MM.1S (cell line): ENCODE results near the gene DCST2.

Experiments
- DNase-seq: peaks from one replicate; pipeline ENCODE4 v3.0.0-alpha.2; 2015
- H2AFZ ChIP-seq: fragments of 300-600 bp; sonication (generic); 2 replicates; pipeline ENCODE4 v1.6.0; 2016; ENCODE audit warnings: antibody characterized with exemption, low read length
- H3F3A ChIP-seq: fragments of 300-600 bp; sonication (generic); 2 replicates; pipeline ENCODE4 v1.6.1; 2016; ENCODE audit warnings: mild to moderate bottlenecking, antibody characterized with exemption, low read length, moderate library complexity, mixed read lengths; ENCODE audit not compliant: insufficient read depth
- H3K27ac ChIP-seq: fragments of 300-600 bp; sonication (generic); 2 replicates; pipeline ENCODE4 v1.5.1; 2016; ENCODE audit warnings: mild to moderate bottlenecking, low read length
- H3K27me3 ChIP-seq: fragments of 300-600 bp; sonication (generic); replicated peaks from 2 replicates; pipeline ENCODE4 v1.6.0; 2016; ENCODE audit warnings: low read length; ENCODE audit not compliant: insufficient read depth
- H3K36me3 ChIP-seq: fragments of 300-600 bp; sonication (generic); replicated peaks from 2 replicates; pipeline ENCODE4 v1.6.1; 2016; ENCODE audit warnings: mild to moderate bottlenecking, low read length, mixed read lengths; ENCODE audit not compliant: insufficient read depth
- H3K4me1 ChIP-seq: fragments of 300-600 bp; sonication (generic); 2 replicates; pipeline ENCODE4 v1.6.1; 2016; ENCODE audit warnings: low read length, mixed read lengths
- H3K4me2 ChIP-seq: fragments of 300-600 bp; sonication (generic); 2 replicates; pipeline ENCODE4 v1.6.0; 2016; ENCODE audit warnings: low read depth, low read length
- H3K4me3 ChIP-seq: fragments of 300-600 bp; sonication (generic); 2 replicates; pipeline ENCODE4 v1.5.1; 2016; ENCODE audit warnings: low read length, mixed read lengths
- H3K79me2 ChIP-seq: fragments of 300-600 bp; sonication (generic); 2 replicates; pipeline ENCODE4 v1.6.1; 2016; ENCODE audit warnings: mixed run types, low read length, mixed read lengths
- H3K9ac ChIP-seq: fragments of 300-600 bp; sonication (generic); 2 replicates; pipeline ENCODE4 v1.6.1; 2016; ENCODE audit warnings: low read length, mixed read lengths
- H3K9me2 ChIP-seq: fragments of 300-600 bp; sonication (generic); replicated peaks from 2 replicates; pipeline ENCODE4 v1.6.1; 2016; ENCODE audit warnings: mild to moderate bottlenecking, low read length, mixed read lengths; ENCODE audit not compliant: insufficient read depth
- H3K9me3 ChIP-seq: fragments of 300-600 bp; sonication (generic); replicated peaks from 2 replicates; pipeline ENCODE4 v1.6.1; 2016; ENCODE audit warnings: mild to moderate bottlenecking, low read length, mixed read lengths; ENCODE audit not compliant: insufficient read depth
- H4K20me1 ChIP-seq: fragments of 300-600 bp; sonication (generic); 2 replicates; pipeline ENCODE4 v1.6.1; 2016; ENCODE audit warnings: mild to moderate bottlenecking, low read length, moderate library complexity, mixed read lengths; ENCODE audit not compliant: insufficient read depth
- EZH2 ChIP-seq: fragments of 300-600 bp; sonication (generic); optimal IDR thresholded peaks from 2 replicates; pipeline ENCODE3; 2017; ENCODE audit warnings: low read depth, mild to moderate bottlenecking, antibody characterized with exemption, low read length, mixed read lengths
- EZH2phosphoT487 ChIP-seq: fragments of 300-600 bp; sonication (generic); IDR thresholded peaks from 2 replicates; pipeline ENCODE4 v1.6.1; 2018; ENCODE audit warnings: antibody characterized with exemption, low read length
- TF ChIP-seq, protein P1 (sequence below): fragments of 300-600 bp; sonication (generic); IDR thresholded peaks from 2 replicates; pipeline ENCODE4 v1.5.1; 2016; ENCODE audit warnings: antibody characterized with exemption, low read length, mixed read lengths

Gene DCST2

DNA sequence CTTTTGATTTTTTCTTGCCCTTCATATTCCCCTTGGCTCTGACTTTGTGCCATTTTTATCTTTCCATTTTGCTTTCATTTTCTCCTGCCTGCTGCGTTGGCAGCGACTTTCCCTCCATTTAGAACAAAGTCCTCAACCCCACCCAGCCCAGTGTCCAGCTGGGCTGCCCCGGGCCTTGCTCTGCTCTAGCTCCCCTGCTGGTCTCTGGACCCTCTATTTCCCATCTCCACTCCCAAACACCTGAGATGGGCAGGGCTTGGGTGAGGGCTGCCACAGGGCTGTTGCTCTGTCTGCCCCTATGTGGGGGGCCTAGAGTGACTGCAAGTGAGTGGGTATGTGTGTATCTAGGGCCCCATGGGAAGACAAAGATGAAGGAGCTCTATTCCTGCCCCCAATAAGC, 10.2 kb upstream of the DCST2 start:
- no peak for DNase-seq
- H3K4me1 ChIP-seq: peaks cover 31% of the 10 kb centered on the region
- TF ChIP-seq EZH2 (no peak), EZH2phosphoT487 (no peak)
- TF ChIP-seq, protein P1, sequence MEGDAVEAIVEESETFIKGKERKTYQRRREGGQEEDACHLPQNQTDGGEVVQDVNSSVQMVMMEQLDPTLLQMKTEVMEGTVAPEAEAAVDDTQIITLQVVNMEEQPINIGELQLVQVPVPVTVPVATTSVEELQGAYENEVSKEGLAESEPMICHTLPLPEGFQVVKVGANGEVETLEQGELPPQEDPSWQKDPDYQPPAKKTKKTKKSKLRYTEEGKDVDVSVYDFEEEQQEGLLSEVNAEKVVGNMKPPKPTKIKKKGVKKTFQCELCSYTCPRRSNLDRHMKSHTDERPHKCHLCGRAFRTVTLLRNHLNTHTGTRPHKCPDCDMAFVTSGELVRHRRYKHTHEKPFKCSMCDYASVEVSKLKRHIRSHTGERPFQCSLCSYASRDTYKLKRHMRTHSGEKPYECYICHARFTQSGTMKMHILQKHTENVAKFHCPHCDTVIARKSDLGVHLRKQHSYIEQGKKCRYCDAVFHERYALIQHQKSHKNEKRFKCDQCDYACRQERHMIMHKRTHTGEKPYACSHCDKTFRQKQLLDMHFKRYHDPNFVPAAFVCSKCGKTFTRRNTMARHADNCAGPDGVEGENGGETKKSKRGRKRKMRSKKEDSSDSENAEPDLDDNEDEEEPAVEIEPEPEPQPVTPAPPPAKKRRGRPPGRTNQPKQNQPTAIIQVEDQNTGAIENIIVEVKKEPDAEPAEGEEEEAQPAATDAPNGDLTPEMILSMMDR: no peak; the same call in 1 of the 2 replicates
- peak overlapping the region; percentile 64 for H3K4me2 ChIP-seq
- H2AFZ ChIP-seq: peak overlapping the region; percentile 75
- no peaks in the 10 kb centered on the region for H3K36me3 ChIP-seq
- H3K9me2 ChIP-seq: no peaks in the 10 kb centered on the region
- H3K27ac ChIP-seq: no peak overlapping the region
- no peaks in the 10 kb centered on the region for H3K9me3 ChIP-seq
- no peaks in the 10 kb centered on the region for H4K20me1 ChIP-seq
- H3K4me3 ChIP-seq: no peak overlapping the region; the same call in 1 of the 2 replicates
- H3K27me3 ChIP-seq: no peaks in the 10 kb centered on the region
- peaks cover 6% of the 10 kb centered on the region for H3F3A ChIP-seq
- H3K9ac ChIP-seq: peak overlapping the region; percentile 8; the same call in 1 of the 2 replicates
- no peaks in the 10 kb centered on the region for H3K79me2 ChIP-seq

DNA sequence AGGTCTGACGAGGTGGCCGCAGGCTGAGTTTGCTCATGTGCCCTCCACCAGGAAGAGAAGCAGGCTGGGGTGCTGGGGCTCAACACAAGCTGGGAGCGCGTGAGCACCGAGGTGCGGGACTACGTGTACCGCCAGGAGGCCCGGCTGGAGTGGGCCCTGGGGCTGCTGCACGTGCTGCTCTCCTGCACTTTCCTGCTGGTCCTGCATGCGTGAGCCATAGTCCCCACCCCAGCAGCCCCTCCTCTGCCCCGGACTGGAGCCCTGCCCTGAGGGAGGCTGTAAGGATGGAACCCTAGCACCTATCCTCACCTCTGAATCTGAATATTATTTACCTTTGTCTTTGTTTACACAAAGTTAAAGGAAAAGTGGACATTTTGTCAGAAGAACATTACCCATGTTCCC, 9.7 kb upstream of the DCST2 start:
- Histone ChIP-seq H2AFZ (peak overlapping the region; percentile 75), H3K36me3 (no peaks in the 10 kb centered on the region), H3K79me2 (no peaks in the 10 kb centered on the region), H3K9ac (no peak overlapping the region), H3K4me1 (peaks cover 36% of the 10 kb centered on the region), H3F3A (peaks cover 10% of the 10 kb centered on the region), H3K9me2 (no peaks in the 10 kb centered on the region), H3K4me3 (no peak overlapping the region), H3K27me3 (no peaks in the 10 kb centered on the region), H3K4me2 (peak overlapping the region; percentile 64), H4K20me1 (no peaks in the 10 kb centered on the region), H3K27ac (no peak overlapping the region), H3K9me3 (no peaks in the 10 kb centered on the region)
- no peak for DNase-seq
- no peak for TF ChIP-seq EZH2phosphoT487
- TF ChIP-seq, protein P1: no peak
- TF ChIP-seq EZH2: no peak

DNA sequence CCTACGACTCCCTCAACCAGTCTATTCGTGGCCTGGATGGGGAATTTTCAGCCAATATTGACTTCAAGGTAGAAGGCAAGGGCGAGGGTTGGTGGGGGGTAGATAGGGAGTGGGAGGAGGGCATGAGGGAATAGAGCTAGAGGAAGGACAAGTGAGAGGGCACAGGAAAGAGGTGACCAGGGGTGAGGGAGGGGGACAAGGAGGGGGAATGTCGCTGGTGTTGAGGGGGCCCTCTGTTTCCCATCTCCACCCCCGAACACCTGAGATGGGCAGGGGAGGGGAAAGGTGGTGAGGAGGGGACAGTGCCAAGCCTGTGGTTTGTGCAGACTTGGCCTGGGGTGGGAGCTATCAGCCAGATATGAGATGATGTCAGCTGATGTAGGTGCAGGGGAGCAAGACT, 9.2 kb upstream of the DCST2 start:
- Histone ChIP-seq H3F3A (peaks cover 10% of the 10 kb centered on the region), H3K9ac (no peak overlapping the region), H3K27me3 (no peaks in the 10 kb centered on the region), H3K36me3 (no peaks in the 10 kb centered on the region), H2AFZ (no peak overlapping the region), H3K27ac (no peak overlapping the region), H3K4me1 (peaks cover 39% of the 10 kb centered on the region), H3K9me2 (no peaks in the 10 kb centered on the region), H3K79me2 (no peaks in the 10 kb centered on the region), H3K4me3 (no peak overlapping the region), H4K20me1 (no peaks in the 10 kb centered on the region), H3K4me2 (no peak overlapping the region), H3K9me3 (no peaks in the 10 kb centered on the region)
- TF ChIP-seq EZH2phosphoT487 (no peak), EZH2 (no peak)
- TF ChIP-seq, protein P1: no peak
- DNase-seq: no peak
